ENCODE results near the gene ARMC6. TPM values are rescaled to one million over a fixed set of nuclear protein-coding genes. Genes with fewer than 3 reads are reported as not detected.

ARMC6 gene
- total and polyA plus RNA-seq, 2 of the 13 experiments (the other 11 are each of a cell fraction or from before 2014, with no cell fraction given): 16.2 to 36.8 TPM

- no peak for TF ChIP-seq ZNF441 (CRISPR knock-in tag; IDR thresholded peaks at IDR 0.05; ENCODE audit: borderline replicate concordance)
- peak; percentile 88 for TF ChIP-seq YEATS4 (CRISPR knock-in tag; IDR thresholded peaks at IDR 0.05; ENCODE audit: borderline replicate concordance)
- TF ChIP-seq ZNF350 (CRISPR knock-in tag; IDR thresholded peaks at IDR 0.05; ENCODE audit: borderline replicate concordance, low read depth): peak; percentile 85; the same call in 1 of the 2 replicates
- peak; percentile 76; the same call in 1 of the 2 replicates for TF ChIP-seq ZNF362 (CRISPR knock-in tag; IDR thresholded peaks at IDR 0.05; ENCODE audit: borderline replicate concordance)
- no peak for TF ChIP-seq GATA4 (IDR thresholded peaks at IDR 0.05; ENCODE audit: borderline replicate concordance, low read depth)
- peak; percentile 79 for TF ChIP-seq ZNF746 (CRISPR knock-in tag; IDR thresholded peaks at IDR 0.05)
- TF ChIP-seq ZNF772 (CRISPR knock-in tag; IDR thresholded peaks at IDR 0.05): 0 out of 2 replicates have a peak, but pooled peaks have one; percentile 57
- no peak for TF ChIP-seq ATF3 (CRISPR knock-in tag; IDR thresholded peaks at IDR 0.05)
- TF ChIP-seq PPARG (CRISPR knock-in tag; conservative IDR thresholded peaks at IDR 0.05): no peak
- peak; percentile 94 for TF ChIP-seq RBFOX2 (IDR thresholded peaks at IDR 0.05; ENCODE audit: low read depth, low read length)
- TF ChIP-seq ZUFSP (CRISPR knock-in tag; IDR thresholded peaks at IDR 0.05; ENCODE audit: borderline replicate concordance): no peak
- TF ChIP-seq IRF1 (CRISPR knock-in tag; IDR thresholded peaks at IDR 0.05; ENCODE audit: low read depth): peak; percentile 48; the same call in 1 of the 2 replicates
- peak; percentile 98 for TF ChIP-seq TFDP1 (CRISPR knock-in tag; IDR thresholded peaks at IDR 0.05; ENCODE audit: borderline replicate concordance)
- no peak for TF ChIP-seq MTF2 (CRISPR knock-in tag; IDR thresholded peaks at IDR 0.05; ENCODE audit: borderline replicate concordance)
- no peak; the same call in 1 of the 2 replicates for TF ChIP-seq FOSL1 (CRISPR knock-in tag; IDR thresholded peaks at IDR 0.05; ENCODE audit: borderline replicate concordance)
- TF ChIP-seq CSRNP1 (CRISPR knock-in tag; IDR thresholded peaks at IDR 0.05): peak; percentile 95
- no peak for TF ChIP-seq RBM22 (optimal IDR thresholded peaks at IDR 0.05; ENCODE audit: low read length)
- no peak for TF ChIP-seq JUN (CRISPR knock-in tag; IDR thresholded peaks at IDR 0.05)
- TF ChIP-seq ZFAT (CRISPR knock-in tag; conservative IDR thresholded peaks at IDR 0.05): no peak; the same call in 1 of the 2 replicates
- no peak for TF ChIP-seq JUND (CRISPR knock-in tag; IDR thresholded peaks at IDR 0.05)
- peak; percentile 94 for TF ChIP-seq ZNF709 (CRISPR knock-in tag; IDR thresholded peaks at IDR 0.05)
- TF ChIP-seq SSRP1 (CRISPR knock-in tag; IDR thresholded peaks at IDR 0.05): no peak
- TF ChIP-seq ZNF530 (CRISPR knock-in tag; IDR thresholded peaks at IDR 0.05; ENCODE audit: low read depth): no peak
Measured at GRCh38 chr19:19033426-19034203, at the start of gene ARMC6, which contains the start of gene SUGP2 (continued).

Data from HepG2 (cell line).